Nasal cavity respiratory epithelium epithelial cell of viscerocranial mucosa (primary cell): ENCODE data around the gene SLN. TPM values are rescaled to one million over a fixed set of nuclear protein-coding genes. Genes with fewer than 3 reads are reported as not detected.

Source experiments
- total RNA-seq: library from RNA; depleted of rRNA; stranded (reverse); fragments of >200 nt; gene quantifications from 2 replicates; pipeline ENCODE4 v1.2.3, GENCODE V29; 2014

SLN gene
- total RNA-seq = not detected in 2 replicates

DNA sequence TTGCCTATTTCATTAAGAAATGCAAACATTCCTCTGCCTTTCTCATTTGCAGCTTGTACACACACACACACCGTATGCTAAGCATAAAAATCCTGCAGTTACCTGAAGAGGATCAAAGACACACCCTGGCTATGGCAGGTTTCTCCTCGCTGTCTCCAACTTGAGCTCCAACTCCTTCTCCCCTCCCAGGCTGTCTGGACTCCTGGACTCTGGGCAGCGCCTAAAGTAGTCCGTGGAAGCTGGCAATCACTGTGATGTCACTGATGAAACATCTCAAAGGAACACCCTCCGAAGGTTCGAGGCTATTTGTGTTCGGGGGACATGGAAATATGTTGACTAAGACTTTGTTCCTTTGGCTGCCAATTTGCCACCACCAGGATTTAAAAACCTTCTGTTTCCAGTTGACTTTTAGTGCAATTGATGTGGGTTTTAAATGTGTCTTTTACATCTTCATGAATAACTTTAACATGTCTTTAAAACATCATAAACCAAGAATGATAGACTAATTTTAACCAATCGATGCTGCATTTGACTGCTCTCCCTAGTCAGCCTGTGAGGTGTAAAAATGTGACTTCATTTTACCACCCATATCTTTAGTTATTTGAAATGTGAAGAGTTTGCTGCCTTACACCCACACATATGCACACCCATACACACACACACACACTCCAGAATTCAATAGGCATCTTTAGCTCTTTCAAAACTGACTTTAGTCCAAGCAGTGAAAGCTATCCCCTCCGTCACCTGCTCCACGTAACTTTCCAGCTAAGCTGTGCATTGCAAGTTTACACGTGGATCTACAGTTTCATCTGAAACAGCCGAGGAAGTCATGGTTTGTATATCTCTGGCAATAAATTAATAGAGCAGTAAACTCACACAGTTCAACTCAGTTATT, at the start of gene SLN:
Gene SLN (minus strand): TSS at position 196 of the 895 bp plus-strand sequence.

Other genes with a start within 250 kb of the SLN start
- gene ALKBH8, start 146.3 kb downstream of the SLN start, total RNA-seq = 9.9 and 13.5 TPM in 2 replicates
- gene ELMOD1, start 120.9 kb downstream of the SLN start, total RNA-seq = 0.34 TPM in 1 of 2 replicates, not detected in the other
- 40.7 and 56.0 TPM in 2 replicates for gene SLC35F2, start 146.7 kb upstream of the SLN start, total RNA-seq
- gene RAB39A, start 216.4 kb upstream of the SLN start, total RNA-seq = not detected in 2 replicates